HL-60 (cell line): ENCODE measurements around the gene ATP8A2.

Experiments
- DNase-seq, 2 experiments: peaks; one replicate each; pipeline ENCODE4 v3.0.0-alpha.2; 2010 to 2020; ENCODE audit warnings: low read depth in 1 of 2, low spot score in 1 of 2
- H3K27ac ChIP-seq: fragments of 250-450 bp; sonication (Bioruptor Pico); replicated peaks from 2 replicates; pipeline ENCODE4 v1.5.1; 2020; ENCODE audit warnings: mild to moderate bottlenecking, moderate library complexity
- H3K27me3 ChIP-seq: fragments of 250-450 bp; sonication (Bioruptor Pico); 2 replicates; pipeline ENCODE4 v1.5.1; 2021; ENCODE audit warnings: mild to moderate bottlenecking, moderate library complexity; ENCODE audit not compliant: insufficient read depth, poor library complexity, severe bottlenecking
- H3K4me3 ChIP-seq: replicated peaks from 2 replicates; pipeline ENCODE4 v1.5.1; 2011; ENCODE audit warnings: mild to moderate bottlenecking, control low read depth, low read length; ENCODE audit not compliant: insufficient read depth
- CTCF ChIP-seq: IDR thresholded peaks from one replicate; pipeline ENCODE4 v1.5.1; 2011; ENCODE audit warnings: low read length, control low read depth, inconsistent platforms; ENCODE audit not compliant: insufficient read depth
- GABPA ChIP-seq: IDR thresholded peaks from 2 replicates; pipeline ENCODE4 v1.6.1; 2012; ENCODE audit warnings: low read depth
- POLR2AphosphoS5 ChIP-seq: IDR thresholded peaks from 2 replicates; pipeline ENCODE4 v1.6.1; 2012; ENCODE audit warnings: low read depth
- REST ChIP-seq: IDR thresholded peaks from 2 replicates; pipeline ENCODE4 v1.6.1; 2012; ENCODE audit warnings: low read depth; ENCODE audit not compliant: insufficient replicate concordance
- SPI1 ChIP-seq: IDR thresholded peaks from 2 replicates; pipeline ENCODE4 v1.6.1; 2012; ENCODE audit warnings: low read depth, mild to moderate bottlenecking, borderline replicate concordance

The ATP8A2 gene

GRCh38 chr13:25887962-25888655 is 516.3 kb downstream of the ATP8A2 start:
- Histone ChIP-seq H3K27me3 (no peaks in the 10 kb centered on the region), H3K27ac (no peak overlapping the region), H3K4me3 (no peak overlapping the region)
- no peak for TF ChIP-seq REST
- no peak for TF ChIP-seq POLR2AphosphoS5
- no peak for TF ChIP-seq CTCF
- TF ChIP-seq SPI1: no peak
- no peak for TF ChIP-seq GABPA
- DNase-seq: no peak

GRCh38 chr13:25890671-25891212 is 519.0 kb downstream of the ATP8A2 start:
- Histone ChIP-seq H3K27ac (no peak overlapping the region), H3K27me3 (no peaks in the 10 kb centered on the region), H3K4me3 (no peak overlapping the region)
- DNase-seq: peak in 1 of 2 experiments; percentile 35
- TF ChIP-seq REST (no peak), SPI1 (no peak), CTCF (no peak), GABPA (no peak), POLR2AphosphoS5 (no peak)

- H3K27me3 ChIP-seq: no peaks in the 10 kb centered on the region
- no peak overlapping the region for H3K4me3 ChIP-seq
- no peak for TF ChIP-seq CTCF
- TF ChIP-seq REST: no peak
- no peak for TF ChIP-seq GABPA
- H3K27ac ChIP-seq: no peak overlapping the region
- no peak for DNase-seq
These were observed 527.2 kb downstream of the ATP8A2 start for GRCh38 chr13:25898991-25899390.
